GM18526 (cell line): ENCODE measurements around the gene SIRPA.

ENCODE experiments used
- POLR2A ChIP-seq: IDR thresholded peaks from 3 replicates; pipeline ENCODE4 v1.6.1; 2011; ENCODE audit not compliant: insufficient read length; ENCODE audit errors: extremely low read depth

Gene SIRPA

DNA sequence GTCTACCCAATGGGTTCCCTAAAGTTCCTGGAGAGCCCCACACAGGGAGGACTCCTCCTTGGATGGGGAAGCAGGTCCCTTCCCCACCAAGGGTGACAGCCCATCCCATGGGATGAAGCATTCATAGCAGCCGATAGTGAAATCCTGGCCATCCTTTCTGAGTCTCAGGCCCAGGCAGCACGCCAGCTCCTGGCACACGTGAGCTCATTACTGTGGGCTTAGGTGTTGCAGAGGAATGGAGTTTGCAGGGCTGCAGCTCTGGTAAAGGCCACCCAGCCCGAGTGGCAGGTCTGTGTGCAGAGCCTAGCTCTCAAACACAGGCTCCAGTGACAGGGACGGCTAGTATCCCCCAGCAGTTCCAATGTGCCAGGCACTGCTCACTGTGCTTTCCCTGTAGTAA, 31.0 kb downstream of the SIRPA start:
- TF ChIP-seq POLR2A = no peak

DNA sequence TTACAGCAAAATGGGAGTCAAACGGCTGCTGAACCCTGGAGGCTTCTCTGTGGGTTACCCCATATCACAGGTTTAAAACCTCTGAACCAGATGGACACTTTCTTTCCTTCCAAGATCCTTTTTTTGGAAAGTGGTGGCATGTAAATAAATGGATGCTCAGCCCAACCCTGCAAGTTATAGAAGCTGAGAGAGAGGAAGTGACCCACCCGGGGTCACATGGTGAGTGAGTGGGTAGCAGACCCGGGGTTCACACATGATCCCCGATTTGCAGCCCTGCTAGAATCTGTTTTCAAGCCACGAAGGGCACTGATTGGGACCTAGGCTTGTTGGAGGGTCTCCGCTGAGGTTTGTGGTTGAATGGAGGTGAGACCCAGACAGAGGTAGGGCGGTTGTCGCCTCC, 32.0 kb downstream of the SIRPA start:
- no peak for TF ChIP-seq POLR2A

DNA sequence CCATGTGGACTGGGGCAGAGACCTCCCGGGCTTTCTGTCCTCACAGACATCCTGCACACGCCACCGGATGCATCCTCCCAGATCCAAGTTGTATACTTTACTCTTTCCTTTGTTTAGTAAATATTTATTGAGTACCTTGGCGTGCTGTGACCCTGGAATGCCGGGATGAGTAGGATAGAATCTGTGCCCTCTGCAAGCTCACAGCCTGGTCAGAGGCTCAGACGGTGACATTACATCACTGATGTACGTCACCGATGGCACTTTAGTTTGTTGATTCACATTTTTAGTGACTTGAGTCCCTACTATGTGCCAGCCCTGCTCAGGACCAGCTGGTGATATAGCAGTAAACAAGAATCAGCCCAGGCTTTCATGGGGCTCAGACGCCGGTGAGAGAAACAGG, 32.9 kb downstream of the SIRPA start:
- TF ChIP-seq POLR2A = no peak

DNA sequence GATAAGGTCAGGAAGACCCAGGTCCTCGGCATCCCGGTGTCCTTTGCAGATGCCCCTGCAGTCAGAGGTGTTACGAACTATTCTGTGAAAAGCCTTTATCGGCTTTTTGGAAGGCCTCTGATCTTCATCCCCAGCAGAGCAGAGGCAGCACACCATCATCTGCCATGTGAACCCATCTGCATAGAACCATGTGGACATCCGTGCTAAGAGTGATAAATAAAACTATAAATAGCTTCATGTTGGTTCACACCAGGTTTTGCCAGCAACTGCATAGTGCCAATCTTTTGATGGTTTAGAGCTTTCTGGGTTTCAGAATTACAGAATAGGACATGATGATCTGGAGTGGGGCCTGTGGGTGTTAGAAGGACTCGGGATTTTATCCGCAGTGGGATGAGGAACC, 33.6 kb downstream of the SIRPA start:
- no peak for TF ChIP-seq POLR2A

DNA sequence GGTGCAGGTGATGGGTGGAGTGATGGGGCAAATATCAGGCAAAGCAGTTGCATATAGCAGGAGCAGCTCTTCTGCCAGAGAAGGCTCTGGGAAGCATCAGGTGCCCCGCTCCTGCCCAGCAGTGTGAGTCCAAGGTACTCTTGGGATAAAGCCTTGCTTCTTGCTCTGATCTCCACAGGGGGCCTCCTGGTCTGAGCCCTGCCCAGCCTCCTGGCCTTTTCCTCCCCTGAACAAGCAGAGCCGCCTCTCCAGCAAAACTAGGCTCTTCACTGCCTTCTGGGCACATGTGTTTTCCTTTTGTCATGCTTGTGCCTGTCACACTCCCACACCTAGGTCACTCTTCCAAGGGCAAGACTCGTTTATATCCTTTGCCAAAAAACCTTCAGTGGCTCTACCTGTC, 34.3 kb downstream of the SIRPA start:
- no peak for TF ChIP-seq POLR2A

DNA sequence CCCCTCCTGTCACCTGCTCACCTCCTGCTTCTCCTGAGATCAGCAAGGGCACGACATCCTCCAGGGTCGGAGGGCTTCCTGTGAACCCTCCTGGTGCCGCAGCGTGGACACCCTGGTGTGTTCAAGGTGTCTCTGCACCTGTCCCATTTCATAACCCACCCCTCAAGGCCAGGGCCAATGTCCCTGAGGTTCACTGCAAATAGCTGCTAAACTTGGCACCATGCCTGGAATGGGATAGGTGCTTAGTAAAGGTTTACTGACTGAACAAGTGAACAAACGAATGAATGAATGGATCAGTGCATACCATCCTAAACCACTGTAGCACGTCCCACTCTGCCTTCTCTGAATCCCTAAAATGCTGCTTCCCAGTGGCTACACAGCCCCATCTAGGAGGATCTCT, 35.0 kb downstream of the SIRPA start:
- TF ChIP-seq POLR2A = no peak

DNA sequence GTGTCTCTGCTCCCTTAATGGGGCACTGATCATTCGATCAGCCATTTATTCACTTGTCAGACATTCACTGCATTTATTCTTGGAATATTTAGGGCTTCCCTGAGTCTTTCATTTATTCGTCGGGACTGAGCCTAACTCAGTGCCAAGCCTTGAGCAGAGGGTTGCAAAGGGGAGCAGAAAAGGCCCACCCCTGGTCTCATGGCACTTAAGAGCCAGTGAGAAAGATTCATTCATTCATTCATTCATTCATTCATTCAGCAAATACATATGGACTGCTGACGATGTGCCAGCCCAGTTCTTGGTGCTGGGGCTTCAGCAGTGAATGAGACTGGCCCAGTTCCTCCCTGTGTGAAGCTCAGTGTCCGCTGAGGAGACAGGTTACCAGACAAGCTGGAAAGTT, 36.6 kb downstream of the SIRPA start:
- TF ChIP-seq POLR2A = no peak

DNA sequence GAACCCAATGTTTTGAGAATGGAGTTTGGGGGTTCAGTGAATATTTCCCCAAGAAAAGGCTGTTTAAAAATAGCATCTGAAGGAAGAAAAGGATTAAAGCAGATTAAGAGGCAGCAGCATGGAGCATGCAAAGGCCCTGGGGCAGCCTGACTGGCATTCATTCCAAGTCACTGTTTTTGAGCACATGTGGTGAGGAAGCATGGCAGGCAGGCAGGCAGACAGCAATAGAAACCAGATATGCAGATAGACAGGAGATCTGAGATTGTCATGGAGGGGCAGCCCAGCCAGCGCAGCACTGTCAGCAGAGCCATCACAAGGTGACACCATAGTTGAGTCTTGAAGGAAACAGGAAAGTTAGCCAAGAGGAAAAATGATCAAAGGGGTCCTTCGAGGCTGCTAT, 37.8 kb downstream of the SIRPA start:
- TF ChIP-seq POLR2A = no peak

DNA sequence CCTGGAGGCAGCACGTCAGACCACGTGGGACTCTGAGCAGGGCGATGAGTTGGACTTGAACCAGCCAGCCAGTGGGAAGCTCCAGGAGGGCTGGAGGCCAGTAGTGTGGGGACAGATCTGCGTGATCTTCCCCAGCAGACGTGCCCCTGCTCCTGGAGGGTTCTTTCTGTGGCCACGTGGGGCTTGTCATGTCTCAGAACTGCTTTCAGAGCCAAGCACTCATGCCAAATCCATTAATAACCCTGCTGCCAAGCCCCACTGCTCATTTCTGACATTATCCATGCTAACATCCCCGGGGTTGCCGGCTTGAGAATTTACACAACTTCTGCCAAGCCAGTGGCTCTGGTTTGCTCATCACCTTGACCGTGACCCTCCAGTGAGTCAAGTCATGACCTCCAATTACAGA, 38.3 kb downstream of the SIRPA start:
- TF ChIP-seq POLR2A = no peak

DNA sequence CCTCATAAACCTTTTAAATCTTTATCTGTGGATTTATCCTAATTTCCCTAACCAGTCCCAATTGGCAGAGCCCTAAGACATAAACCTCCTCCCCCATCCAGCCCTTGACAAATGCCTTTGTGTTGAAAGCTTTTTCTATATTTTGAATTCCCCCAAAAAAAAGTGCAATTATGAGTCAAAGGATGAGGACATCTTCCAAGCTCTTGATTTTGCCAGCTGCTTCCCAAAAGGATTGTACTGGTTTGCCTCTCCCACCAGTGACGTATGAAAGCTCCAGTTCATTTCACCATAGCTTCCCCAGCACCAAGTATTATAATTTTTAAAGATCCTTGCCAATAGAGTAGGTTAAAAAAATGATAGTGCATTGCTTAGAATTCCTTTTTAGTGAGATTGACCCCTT, 38.9 kb downstream of the SIRPA start:
- no peak for TF ChIP-seq POLR2A

DNA sequence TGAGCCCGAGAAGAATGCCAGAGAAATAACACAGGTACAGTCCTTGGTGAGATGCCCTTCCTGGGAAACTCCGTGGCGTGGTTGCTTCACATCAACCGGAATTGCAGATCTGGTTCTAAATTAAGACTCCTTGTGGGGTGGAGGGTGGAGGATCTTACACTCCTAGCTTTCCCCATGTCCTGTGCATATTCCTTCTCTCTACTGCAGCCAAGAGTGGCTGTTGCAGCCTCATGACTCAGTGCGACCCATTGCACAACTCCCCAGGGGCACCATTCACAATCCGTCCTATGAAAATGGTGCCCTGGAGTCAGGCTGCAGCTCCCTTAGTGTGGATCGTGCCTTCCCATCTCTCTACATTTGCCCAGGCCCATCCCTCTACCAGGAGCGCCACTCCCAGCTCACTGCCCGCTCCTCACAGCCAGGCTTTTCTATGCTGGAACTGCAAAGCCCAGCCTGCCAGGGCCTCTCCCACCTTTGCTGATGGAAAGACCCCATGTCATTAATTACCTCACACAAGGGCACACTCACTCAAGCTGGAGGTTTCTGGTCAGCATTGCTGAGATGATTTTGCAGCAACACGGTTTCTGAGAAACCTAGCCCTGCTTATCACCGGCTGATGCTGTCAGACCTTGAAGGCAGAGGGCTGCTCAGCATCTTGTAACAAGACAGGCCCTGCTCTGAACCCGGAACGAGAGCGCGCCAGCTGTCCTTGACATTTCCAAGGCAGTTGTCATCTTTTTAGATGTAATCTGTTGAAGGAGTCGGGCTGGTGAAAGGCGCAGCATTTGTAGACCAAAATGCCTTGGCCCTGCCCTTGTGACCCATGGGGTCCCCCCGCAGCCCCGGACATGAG, 39.7 kb downstream of the SIRPA start:
- TF ChIP-seq POLR2A = no peak

DNA sequence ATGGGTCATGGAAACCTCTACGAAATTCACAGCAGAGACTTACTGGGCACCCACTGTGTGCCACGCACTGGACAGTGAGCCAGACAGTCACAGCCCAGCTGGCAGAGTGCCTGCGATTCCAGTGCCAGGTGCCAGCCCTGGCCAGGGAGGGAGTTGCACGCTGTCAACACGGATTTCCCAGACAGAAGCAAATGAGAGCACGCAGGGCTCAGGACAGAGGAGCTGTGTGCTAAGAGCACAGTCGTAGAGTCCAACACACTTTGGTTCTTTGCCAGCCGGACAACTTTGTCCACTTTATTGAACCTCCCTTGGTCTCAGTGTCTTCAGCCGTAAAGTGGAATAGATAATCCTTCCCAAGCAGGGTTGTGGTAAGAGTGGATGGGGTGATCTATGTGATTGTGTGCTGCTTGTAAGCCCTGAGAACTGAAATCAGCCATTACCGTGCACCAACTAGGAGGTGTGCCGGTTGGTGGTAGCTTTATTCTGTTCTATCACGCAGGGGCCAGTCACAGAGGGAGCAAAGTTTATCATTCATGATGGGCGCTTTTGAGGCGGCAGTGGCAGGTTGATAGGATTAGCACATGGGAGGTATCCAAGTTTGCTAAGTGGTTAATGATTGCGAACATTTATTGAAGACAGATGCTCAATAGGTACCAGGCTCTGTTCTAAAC, 40.6 kb downstream of the SIRPA start:
- no peak for TF ChIP-seq POLR2A

DNA sequence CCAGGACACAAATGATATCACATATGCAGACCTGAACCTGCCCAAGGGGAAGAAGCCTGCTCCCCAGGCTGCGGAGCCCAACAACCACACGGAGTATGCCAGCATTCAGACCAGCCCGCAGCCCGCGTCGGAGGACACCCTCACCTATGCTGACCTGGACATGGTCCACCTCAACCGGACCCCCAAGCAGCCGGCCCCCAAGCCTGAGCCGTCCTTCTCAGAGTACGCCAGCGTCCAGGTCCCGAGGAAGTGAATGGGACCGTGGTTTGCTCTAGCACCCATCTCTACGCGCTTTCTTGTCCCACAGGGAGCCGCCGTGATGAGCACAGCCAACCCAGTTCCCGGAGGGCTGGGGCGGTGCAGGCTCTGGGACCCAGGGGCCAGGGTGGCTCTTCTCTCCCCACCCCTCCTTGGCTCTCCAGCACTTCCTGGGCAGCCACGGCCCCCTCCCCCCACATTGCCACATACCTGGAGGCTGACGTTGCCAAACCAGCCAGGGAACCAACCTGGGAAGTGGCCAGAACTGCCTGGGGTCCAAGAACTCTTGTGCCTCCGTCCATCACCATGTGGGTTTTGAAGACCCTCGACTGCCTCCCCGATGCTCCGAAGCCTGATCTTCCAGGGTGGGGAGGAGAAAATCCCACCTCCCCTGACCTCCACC, 42.2 kb downstream of the SIRPA start:
- TF ChIP-seq POLR2A = no peak

DNA sequence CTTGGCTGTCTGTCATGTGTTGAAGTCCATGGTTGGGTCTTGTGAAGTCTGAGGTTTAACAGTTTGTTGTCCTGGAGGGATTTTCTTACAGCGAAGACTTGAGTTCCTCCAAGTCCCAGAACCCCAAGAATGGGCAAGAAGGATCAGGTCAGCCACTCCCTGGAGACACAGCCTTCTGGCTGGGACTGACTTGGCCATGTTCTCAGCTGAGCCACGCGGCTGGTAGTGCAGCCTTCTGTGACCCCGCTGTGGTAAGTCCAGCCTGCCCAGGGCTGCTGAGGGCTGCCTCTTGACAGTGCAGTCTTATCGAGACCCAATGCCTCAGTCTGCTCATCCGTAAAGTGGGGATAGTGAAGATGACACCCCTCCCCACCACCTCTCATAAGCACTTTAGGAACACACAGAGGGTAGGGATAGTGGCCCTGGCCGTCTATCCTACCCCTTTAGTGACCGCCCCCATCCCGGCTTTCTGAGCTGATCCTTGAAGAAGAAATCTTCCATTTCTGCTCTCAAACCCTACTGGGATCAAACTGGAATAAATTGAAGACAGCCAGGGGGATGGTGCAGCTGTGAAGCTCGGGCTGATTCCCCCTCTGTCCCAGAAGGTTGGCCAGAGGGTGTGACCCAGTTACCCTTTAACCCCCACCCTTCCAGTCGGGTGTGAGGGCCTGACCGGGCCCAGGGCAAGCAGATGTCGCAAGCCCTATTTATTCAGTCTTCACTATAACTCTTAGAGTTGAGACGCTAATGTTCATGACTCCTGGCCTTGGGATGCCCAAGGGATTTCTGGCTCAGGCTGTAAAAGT, 43.5 kb downstream of the SIRPA start:
- TF ChIP-seq POLR2A = no peak

DNA sequence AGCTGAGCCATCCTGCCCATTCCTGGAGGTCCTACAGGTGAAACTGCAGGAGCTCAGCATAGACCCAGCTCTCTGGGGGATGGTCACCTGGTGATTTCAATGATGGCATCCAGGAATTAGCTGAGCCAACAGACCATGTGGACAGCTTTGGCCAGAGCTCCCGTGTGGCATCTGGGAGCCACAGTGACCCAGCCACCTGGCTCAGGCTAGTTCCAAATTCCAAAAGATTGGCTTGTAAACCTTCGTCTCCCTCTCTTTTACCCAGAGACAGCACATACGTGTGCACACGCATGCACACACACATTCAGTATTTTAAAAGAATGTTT, 44.0 kb downstream of the SIRPA start:
- no peak for TF ChIP-seq POLR2A
